Activated T-cell treated with anti-CD3 and anti-CD28 coated beads, Interleukin-2, amount 50 U/mL, for 1 hour (primary cell): ENCODE measurements around the gene FOXP1.

Experiments
- DNase-seq: peaks from one replicate; pipeline ENCODE4 v3.0.0-alpha.2; 2020

FOXP1 gene

GRCh38 chr3:71131375-71132314 is 451.9 kb downstream of the FOXP1 start:
- no peak for DNase-seq

GRCh38 chr3:71130471-71131374 is 452.8 kb downstream of the FOXP1 start:
- DNase-seq: peak; percentile 68

- DNase-seq: peak; percentile 31
Measured at GRCh38 chr3:71129611-71130431, 453.7 kb downstream of the FOXP1 start.

GRCh38 chr3:71128961-71129360 is 454.6 kb downstream of the FOXP1 start:
- no peak for DNase-seq

GRCh38 chr3:71127844-71128243 is 455.7 kb downstream of the FOXP1 start:
- DNase-seq: no peak

GRCh38 chr3:71127052-71127831 is 456.3 kb downstream of the FOXP1 start:
- DNase-seq: no peak

GRCh38 chr3:71125738-71126137 is 457.8 kb downstream of the FOXP1 start:
- no peak for DNase-seq

- DNase-seq: no peak
Measured at GRCh38 chr3:71124048-71124447, 459.5 kb downstream of the FOXP1 start.

- no peak for DNase-seq
Measured at GRCh38 chr3:71122641-71123040, 460.9 kb downstream of the FOXP1 start.

- no peak for DNase-seq
Measured at GRCh38 chr3:71121429-71122167, 461.9 kb downstream of the FOXP1 start.

- no peak for DNase-seq
Measured at GRCh38 chr3:71120012-71120411, 463.5 kb downstream of the FOXP1 start.

GRCh38 chr3:71119171-71119570 is 464.4 kb downstream of the FOXP1 start:
- DNase-seq: no peak

- no peak for DNase-seq
Measured at GRCh38 chr3:71118436-71118835, 465.1 kb downstream of the FOXP1 start.

GRCh38 chr3:71117572-71118247 is 465.8 kb downstream of the FOXP1 start:
- DNase-seq: no peak

- no peak for DNase-seq
Measured at GRCh38 chr3:71114610-71115009, 468.9 kb downstream of the FOXP1 start.

- no peak for DNase-seq
Measured at GRCh38 chr3:71112576-71112975, 471.0 kb downstream of the FOXP1 start.

- no peak for DNase-seq
Measured at GRCh38 chr3:71111784-71112440, 471.6 kb downstream of the FOXP1 start.

- no peak for DNase-seq
Measured at GRCh38 chr3:71110385-71111222, 472.9 kb downstream of the FOXP1 start.

GRCh38 chr3:71109977-71110285 is 473.6 kb downstream of the FOXP1 start:
- no peak for DNase-seq
